NT2/D1 (cell line): ENCODE data around the gene POTEH.
"Not testable (repeated sequence)": the region's sequence is repeated elsewhere in the genome, so short reads cannot be mapped to it uniquely, and the experiment has no call there.

Source experiments
- SUZ12 ChIP-seq: IDR thresholded peaks from 2 replicates; pipeline ENCODE4 v1.6.1; 2011; ENCODE audit not compliant: insufficient read length, insufficient read depth; ENCODE audit errors: extremely low read depth
- YY1 ChIP-seq: IDR thresholded peaks from 2 replicates; pipeline ENCODE4 v1.6.1; 2011; ENCODE audit not compliant: insufficient read length, insufficient read depth
- ZNF274 ChIP-seq: IDR thresholded peaks from 2 replicates; pipeline ENCODE4 v1.6.1; 2011; ENCODE audit warnings: mild to moderate bottlenecking, low read depth, low read length

DNA sequence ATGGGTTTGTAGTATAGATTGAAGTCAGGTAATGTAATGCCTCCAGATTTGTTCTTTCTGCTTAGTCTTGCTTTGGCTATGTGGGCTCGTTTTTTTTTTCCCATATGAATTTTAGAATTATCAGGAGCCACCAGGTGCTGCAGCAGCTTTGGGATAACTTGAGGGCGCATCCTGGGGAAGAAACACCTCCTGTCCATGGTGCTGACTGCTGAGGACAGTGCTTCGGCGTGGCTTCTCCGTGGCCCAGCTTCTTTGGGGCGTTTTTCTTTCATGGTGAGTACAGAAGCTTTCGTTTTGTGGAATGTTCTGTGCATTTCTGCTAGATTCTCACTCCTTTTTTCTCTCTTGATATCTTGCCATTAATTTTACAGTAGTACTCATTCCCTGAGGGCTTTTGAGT is 37.9 kb upstream of the POTEH start:
- TF ChIP-seq SUZ12, YY1, ZNF274: not testable (repeated sequence)
